Stromal cell of bone marrow (primary cell): ENCODE data around the gene HAP1.
"Not testable (repeated sequence)": the region's sequence is repeated elsewhere in the genome, so short reads cannot be mapped to it uniquely, and the experiment has no call there.

Experiments
- DNase-seq: peaks from one replicate; pipeline ENCODE4 v3.0.0-alpha.2; 2012; ENCODE audit warnings: low read depth

The HAP1 gene

GRCh38 chr17:41723801-41724475 lies 10.5 kb downstream of the HAP1 start:
- DNase-seq, result no peak

- DNase-seq, result no peak
These were observed 12.2 kb downstream of the HAP1 start for GRCh38 chr17:41722231-41722630.

- no peak for DNase-seq
These were observed 16.2 kb downstream of the HAP1 start for GRCh38 chr17:41718287-41718645.

DNA sequence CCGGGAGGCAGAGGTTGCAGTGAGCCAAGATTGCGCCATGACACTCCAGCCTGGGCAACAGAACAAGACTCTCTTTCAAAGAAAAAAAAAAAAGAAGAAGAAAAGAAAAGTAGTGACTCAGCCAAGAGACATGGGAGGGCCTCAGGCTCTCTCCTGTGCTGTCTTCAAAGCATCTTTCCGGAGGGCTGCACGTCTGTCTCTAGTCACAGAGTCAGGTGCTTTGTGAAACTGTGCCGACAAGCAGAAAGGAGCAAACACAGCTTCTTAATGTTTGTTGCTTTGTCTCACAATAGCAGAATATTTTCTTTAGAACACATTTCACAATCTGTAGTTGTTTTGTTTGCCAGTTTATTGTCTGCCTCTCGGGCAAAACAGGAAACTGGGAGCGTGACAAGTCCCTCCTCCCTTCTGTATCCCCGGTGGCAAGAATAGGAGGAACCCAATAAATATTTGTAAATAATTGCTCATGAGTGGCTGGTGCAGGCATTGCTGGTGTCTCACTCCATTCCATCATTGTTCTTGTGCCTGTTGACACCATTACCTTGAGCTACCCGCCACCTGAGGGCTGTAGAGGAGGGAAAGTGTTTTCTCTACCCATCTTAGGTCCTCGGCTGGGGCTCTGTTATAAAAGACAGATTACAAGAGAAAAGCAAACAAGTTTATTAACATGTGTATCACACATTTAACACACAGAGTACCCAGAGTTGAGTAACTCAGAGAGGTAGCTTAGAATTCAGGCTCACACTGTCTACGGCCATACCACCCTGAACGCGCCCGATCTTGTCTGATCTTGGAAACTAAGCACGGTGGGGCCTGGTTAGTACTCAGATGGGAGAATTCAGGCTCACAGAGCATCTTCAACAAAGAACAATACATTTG lies 16.8 kb downstream of the HAP1 start:
- no peak for DNase-seq

GRCh38 chr17:41711669-41712400 lies 22.6 kb downstream of the HAP1 start, which contains the start of gene GAST:
GAST (plus strand) TSS chr17:41712331; CDS start chr17:41715437, 3,106 bp downstream.
- DNase-seq, result no peak

- DNase-seq, result peak; percentile 75
These were observed 23.9 kb downstream of the HAP1 start for GRCh38 chr17:41710472-41711090.

DNA sequence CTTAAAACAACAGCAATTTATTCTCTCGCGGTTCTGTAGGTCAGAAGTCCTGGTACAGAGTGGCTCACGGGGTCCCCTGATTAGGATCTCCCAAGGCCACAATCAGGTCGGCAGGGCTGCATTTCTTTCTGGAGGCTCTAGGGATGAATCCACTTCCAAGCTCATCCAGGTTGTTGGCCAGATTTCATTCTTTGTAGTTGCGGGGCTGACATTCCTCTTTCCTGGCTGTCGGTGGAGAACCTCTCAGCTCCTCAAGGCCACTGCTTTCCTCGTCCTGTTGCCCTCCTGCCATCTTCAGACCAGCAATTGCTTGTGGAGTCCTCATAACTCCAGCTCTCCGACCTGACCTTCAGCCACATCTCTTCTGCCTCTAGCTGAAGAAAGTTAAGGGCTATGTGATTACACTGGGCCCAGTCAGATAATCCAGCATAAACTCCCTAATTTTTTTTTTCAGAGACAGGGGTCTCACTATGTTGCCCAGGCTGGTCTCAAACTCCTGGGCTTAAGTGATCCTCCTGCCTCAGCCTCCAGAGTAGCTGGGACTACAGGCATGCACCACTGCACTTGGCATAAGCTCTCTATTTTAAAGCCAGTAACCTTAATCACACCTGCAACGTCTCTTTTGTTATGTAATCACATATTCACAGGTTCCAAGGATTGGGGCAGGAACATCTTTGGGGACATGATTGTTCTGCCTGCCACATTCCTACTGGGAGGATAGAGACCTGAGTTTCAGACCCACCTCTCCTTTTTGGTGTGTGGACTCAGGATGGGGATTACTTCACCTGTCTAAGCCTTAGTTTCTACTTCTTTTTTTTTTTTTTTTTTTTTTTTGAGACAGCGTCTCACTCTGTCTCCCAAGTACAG lies 26.4 kb downstream of the HAP1 start:
- DNase-seq, result no peak

GRCh38 chr17:41705271-41705991 lies 29.0 kb downstream of the HAP1 start:
- peak; percentile 33 for DNase-seq

GRCh38 chr17:41702712-41703111 lies 31.7 kb downstream of the HAP1 start:
- no peak for DNase-seq

- not testable (repeated sequence) for DNase-seq
These were observed 33.6 kb downstream of the HAP1 start for GRCh38 chr17:41700843-41701242.

DNA sequence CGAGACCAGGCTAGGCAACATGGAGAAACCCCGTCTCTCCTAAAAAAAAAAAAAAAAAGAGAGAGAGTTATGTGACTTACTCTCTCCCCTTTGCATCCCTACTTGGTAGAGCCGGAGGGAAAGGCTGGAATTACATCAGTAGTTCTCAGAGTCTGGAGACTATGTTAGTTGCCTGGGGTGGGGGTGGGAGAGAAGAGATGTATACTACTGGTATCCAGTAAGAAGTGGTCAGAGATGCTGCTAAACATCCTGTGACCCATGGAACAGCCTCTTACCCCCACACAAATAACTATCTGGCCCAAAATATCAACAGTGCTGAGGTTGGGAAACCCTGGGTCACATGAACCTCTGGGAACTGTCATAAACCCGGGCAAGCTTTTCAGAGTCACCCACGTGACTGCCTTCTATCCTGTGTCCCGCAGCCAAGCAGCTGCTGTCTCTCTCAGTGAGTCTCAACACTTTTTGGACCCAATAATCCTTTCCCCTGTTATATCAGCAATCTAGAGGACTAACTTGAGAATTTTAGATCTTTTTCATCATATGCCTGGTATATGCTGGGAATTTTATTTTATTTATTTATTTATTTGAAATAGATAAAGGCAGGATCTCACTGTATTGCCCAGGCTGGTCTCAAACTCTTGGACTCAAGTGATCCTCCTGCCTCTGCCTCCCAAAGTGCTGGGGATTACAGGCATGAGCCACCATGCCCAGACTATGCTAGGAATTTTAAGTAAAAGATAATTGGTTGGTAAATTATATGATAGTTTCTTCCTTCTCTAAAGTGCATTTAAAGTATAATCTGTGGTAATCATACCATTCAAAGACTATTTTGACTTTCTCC lies 37.1 kb downstream of the HAP1 start:
- peak; percentile 63 for DNase-seq

- DNase-seq, result peak; percentile 80
These were observed 38.3 kb downstream of the HAP1 start for GRCh38 chr17:41695954-41696757.

DNA sequence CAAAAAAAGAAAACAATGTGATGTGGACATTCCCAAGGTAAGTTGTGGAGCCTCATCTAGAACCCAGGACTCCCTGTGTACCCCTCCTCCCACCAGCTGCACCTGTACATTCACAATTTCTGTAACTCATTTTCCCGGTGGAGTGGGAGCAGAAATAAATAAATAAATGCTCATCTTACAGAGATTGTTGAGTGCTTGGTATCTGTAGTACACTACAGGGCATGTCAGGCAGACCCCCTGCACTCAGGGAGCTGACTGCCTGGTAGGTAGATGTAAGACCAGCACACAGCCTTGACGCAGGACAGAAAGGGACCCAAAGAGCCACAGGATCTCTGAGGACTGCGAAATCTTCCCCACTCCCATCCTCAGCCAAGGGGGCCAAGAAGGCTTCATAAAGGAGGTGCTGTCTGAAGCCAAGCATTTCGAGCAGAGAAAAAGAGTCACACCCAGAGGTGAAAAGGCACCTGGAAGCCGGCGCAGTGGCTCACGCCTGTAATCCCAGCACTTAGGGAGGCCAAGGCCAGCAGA lies 39.2 kb downstream of the HAP1 start:
- DNase-seq, result no peak

- DNase-seq, result no peak
These were observed 41.5 kb downstream of the HAP1 start for GRCh38 chr17:41692722-41693521.

GRCh38 chr17:41691031-41691777 lies 43.2 kb downstream of the HAP1 start:
- no peak for DNase-seq

- no peak for DNase-seq
These were observed 43.9 kb downstream of the HAP1 start for GRCh38 chr17:41690497-41690896.
